GM19438 (cell line): ENCODE data around the gene REG3A.

Experiments
- ATAC-seq: cut with Tn5 transposase; IDR thresholded peaks from one replicate; pipeline ENCODE4 v1.9.1; 2021; ENCODE audit warnings: low read depth; ENCODE audit not compliant: unreplicated experiment

The REG3A gene

GRCh38 chr2:79159653-79160052 is at the start of gene REG3A:
REG3A (minus strand) TSS chr2:79159753; CDS start chr2:79159405, 348 bp downstream.
- no peak for ATAC-seq

- ATAC-seq: no peak
Measured at GRCh38 chr2:79200762-79201161, 41.2 kb upstream of the REG3A start.

GRCh38 chr2:79191816-79192215 is 32.3 kb upstream of the REG3A start:
- ATAC-seq: no peak

GRCh38 chr2:79191081-79191480 is 31.5 kb upstream of the REG3A start:
- no peak for ATAC-seq

GRCh38 chr2:79189465-79189864 is 29.9 kb upstream of the REG3A start:
- no peak for ATAC-seq

- ATAC-seq: no peak
Measured at GRCh38 chr2:79181617-79182016, 22.1 kb upstream of the REG3A start.

- ATAC-seq: no peak
Measured at GRCh38 chr2:79180092-79180491, 20.5 kb upstream of the REG3A start.

- no peak for ATAC-seq
Measured at GRCh38 chr2:79179036-79179435, 19.5 kb upstream of the REG3A start.

- ATAC-seq: no peak
Measured at GRCh38 chr2:79178076-79178674, 18.6 kb upstream of the REG3A start.

GRCh38 chr2:79171348-79171958 is 11.9 kb upstream of the REG3A start:
- ATAC-seq: no peak

GRCh38 chr2:79162801-79163200 is 3.2 kb upstream of the REG3A start:
- no peak for ATAC-seq

GRCh38 chr2:79162132-79162531 is 2.6 kb upstream of the REG3A start:
- no peak for ATAC-seq

- ATAC-seq: no peak
Measured at GRCh38 chr2:79159030-79159429, 523 bp downstream of the REG3A start.

GRCh38 chr2:79155826-79156476 is 3.6 kb downstream of the REG3A start:
- ATAC-seq: no peak

GRCh38 chr2:79139423-79139822 is 20.1 kb downstream of the REG3A start:
- no peak for ATAC-seq

- ATAC-seq: no peak
Measured at GRCh38 chr2:79138385-79138784, 21.2 kb downstream of the REG3A start.

- ATAC-seq: no peak
Measured at GRCh38 chr2:79131687-79132086, 27.9 kb downstream of the REG3A start.

GRCh38 chr2:79129804-79130203 is 29.7 kb downstream of the REG3A start:
- no peak for ATAC-seq

- ATAC-seq: no peak
Measured at GRCh38 chr2:79129260-79129659, 30.3 kb downstream of the REG3A start.

- no peak for ATAC-seq
Measured at GRCh38 chr2:79128406-79128805, 31.1 kb downstream of the REG3A start.

- no peak for ATAC-seq
Measured at GRCh38 chr2:79125721-79125985, 33.9 kb downstream of the REG3A start.
